NB4 (cell line): ENCODE results near the gene FAM53A.

Experiments
- DNase-seq: peaks from one replicate; pipeline ENCODE4 v3.0.0; 2010; ENCODE audit warnings: low read depth
- H3K4me3 ChIP-seq: one replicate; pipeline ENCODE4 v1.5.1; 2011; ENCODE audit warnings: mild to moderate bottlenecking, low read depth, low read length, moderate library complexity
- MYC ChIP-seq: IDR thresholded peaks from 2 replicates; pipeline ENCODE4 v1.6.1; 2011; ENCODE audit warnings: low read depth, low read length
- POLR2A ChIP-seq: IDR thresholded peaks from 2 replicates; pipeline ENCODE4 v1.6.1; 2011; ENCODE audit warnings: mild to moderate bottlenecking; ENCODE audit not compliant: insufficient read length; ENCODE audit errors: extremely low read depth
- TF ChIP-seq, protein P1 (sequence below): IDR thresholded peaks from one replicate; pipeline ENCODE4 v1.5.1; 2012; ENCODE audit warnings: low read depth, low read length
- TF ChIP-seq, protein P2 (sequence below): IDR thresholded peaks from 2 replicates; pipeline ENCODE4 v1.6.1; 2011; ENCODE audit warnings: low read depth, low read length

Gene FAM53A

DNA sequence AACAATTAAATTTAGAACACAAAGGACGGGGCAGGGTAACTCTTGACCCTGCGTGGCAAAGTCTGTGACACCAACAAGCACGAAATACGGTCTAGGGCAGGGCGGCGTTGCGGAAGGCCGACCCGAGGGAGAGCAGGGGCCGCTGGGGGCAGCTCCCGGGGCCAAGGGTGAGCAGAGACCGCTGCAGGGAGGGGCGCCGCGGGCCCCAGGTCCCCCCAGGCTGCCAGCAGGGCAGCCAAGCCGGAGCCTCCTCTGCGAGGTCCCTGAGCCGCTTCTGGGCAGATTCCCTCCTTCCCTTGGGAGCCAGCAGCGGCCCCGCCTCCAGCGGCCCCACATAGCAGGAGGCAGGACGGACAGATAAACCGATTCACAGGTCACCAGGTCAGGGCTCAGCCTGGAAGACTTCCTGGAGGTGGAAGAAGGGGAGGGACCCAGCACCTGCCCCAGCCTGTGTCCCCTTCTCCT, 90.2 kb downstream of the FAM53A start:
- H3K4me3 ChIP-seq: no peak overlapping the region
- DNase-seq: no peak
- TF ChIP-seq, protein P1, sequence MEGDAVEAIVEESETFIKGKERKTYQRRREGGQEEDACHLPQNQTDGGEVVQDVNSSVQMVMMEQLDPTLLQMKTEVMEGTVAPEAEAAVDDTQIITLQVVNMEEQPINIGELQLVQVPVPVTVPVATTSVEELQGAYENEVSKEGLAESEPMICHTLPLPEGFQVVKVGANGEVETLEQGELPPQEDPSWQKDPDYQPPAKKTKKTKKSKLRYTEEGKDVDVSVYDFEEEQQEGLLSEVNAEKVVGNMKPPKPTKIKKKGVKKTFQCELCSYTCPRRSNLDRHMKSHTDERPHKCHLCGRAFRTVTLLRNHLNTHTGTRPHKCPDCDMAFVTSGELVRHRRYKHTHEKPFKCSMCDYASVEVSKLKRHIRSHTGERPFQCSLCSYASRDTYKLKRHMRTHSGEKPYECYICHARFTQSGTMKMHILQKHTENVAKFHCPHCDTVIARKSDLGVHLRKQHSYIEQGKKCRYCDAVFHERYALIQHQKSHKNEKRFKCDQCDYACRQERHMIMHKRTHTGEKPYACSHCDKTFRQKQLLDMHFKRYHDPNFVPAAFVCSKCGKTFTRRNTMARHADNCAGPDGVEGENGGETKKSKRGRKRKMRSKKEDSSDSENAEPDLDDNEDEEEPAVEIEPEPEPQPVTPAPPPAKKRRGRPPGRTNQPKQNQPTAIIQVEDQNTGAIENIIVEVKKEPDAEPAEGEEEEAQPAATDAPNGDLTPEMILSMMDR: no peak
- TF ChIP-seq, protein P2, sequence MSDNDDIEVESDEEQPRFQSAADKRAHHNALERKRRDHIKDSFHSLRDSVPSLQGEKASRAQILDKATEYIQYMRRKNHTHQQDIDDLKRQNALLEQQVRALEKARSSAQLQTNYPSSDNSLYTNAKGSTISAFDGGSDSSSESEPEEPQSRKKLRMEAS: no peak
- no peak for TF ChIP-seq MYC
- no peak for TF ChIP-seq POLR2A

DNA sequence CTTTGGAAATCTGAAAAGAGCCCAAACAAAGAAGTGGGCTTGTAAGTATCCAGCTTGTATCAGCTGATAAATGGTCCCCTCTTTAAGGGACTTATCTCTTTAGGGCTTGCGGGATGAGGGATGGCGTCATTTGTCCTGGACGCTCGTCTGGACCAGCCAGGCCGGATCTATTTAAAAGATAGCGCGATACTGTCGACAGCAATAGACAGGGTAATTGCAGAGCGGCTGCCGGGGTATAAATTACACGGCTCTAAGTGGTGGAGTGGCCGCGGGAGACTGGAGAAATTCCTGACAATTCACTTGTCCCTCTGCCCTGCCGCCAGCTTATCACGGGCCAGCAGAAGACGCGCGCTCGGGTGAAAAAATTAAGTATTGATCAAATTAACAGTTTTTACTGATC, 90.7 kb downstream of the FAM53A start:
- no peak for DNase-seq
- TF ChIP-seq, protein P2: no peak
- TF ChIP-seq POLR2A (no peak), MYC (no peak)
- TF ChIP-seq, protein P1: no peak
- no peak overlapping the region for H3K4me3 ChIP-seq

DNA sequence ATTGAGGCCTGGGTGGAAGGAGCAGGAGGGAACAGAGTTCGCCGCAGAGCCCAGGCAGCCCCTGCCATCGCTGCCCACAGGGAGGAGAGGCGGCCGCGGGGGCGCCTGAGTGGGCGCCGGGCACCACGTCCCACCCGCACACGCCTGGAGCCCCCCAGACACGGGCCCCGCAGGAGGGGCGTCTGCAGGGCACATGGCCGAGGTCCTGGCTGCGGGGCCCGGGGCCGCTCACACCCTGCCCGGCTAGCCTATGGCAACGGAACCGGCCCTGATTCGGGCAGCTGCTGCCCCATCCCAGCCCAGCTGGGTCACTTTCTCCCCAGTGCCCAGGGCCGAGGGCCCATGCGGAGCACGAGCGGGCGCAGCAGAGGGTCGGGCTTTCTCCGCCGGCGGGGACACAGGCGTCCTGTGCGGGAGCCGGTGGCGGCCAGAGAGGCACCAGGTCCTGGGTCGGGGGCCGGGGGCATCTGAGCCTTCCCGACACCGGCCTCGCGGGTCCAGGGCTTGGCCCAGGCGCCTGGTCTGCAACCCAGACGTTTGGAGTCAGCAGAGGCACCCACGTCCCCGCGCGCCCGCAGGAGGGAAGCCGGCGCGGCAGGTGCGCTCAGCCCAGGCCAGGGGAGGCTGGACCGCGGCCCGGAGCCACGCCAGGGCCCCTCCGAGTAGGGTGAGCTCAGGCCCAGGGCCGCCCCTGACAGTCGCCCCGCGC, 91.2 kb downstream of the FAM53A start:
- no peak for DNase-seq
- TF ChIP-seq POLR2A: no peak
- TF ChIP-seq, protein P2: no peak
- TF ChIP-seq MYC: no peak
- TF ChIP-seq, protein P1: no peak
- H3K4me3 ChIP-seq: no peak overlapping the region

DNA sequence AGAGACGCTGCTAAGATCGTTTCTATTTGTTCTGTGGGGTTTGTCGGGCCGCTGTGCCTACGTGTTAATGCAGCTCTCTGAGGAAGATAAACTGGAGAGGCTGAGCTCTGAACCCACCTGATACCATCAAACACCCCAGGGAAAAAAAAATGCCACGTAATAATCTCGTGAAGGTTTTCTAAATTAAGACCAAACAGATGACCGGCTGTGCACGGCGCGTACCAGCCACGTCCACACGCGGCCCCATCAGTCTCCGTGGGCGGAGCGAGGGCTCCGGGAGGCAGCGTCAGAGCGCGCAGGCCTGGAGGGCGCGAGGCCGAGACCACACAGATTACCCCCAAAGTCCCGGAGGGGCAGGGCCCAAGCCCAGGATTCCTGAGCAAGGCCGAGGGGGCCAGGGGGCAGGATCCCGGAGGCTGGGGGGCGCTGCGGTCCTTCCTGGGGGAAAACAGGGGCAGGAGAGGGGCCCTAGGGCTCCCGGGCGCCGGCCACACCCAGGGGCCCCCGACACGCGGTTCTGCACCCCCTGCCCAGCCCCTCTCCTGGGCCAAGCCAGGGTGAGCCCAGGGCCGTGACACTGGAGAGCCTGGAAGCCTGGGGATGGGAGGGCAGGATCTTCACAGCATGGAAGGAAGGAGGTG, 91.9 kb downstream of the FAM53A start:
- TF ChIP-seq POLR2A (no peak), MYC (no peak)
- TF ChIP-seq, protein P1: no peak
- TF ChIP-seq, protein P2: no peak
- H3K4me3 ChIP-seq: no peak overlapping the region
- no peak for DNase-seq

DNA sequence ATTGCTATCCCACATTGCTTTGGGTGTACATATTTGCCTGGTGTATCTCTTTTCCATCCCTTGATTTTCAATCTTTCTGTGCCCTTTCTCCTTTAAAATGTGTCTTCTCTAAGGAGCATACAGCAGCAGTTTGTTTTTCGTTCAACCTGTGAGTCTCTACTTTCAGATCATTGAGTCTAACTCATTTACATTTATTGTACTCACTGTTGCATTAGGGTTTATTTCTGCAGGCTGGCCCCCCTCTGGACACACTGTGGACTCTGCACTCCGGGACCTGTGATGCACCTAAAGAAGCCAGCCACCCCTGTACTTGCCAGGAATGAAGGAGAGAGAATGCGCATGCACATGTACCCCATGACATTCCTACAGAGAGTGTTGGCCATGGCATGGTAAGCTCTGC, 93.0 kb downstream of the FAM53A start:
- DNase-seq: no peak
- TF ChIP-seq MYC (no peak), POLR2A (no peak)
- TF ChIP-seq, protein P2: no peak
- TF ChIP-seq, protein P1: no peak
- no peak overlapping the region for H3K4me3 ChIP-seq
